B cell (primary cell): Measurements from ENCODE around the gene TJP3. TPM values are rescaled to one million over a fixed set of nuclear protein-coding genes. Genes with fewer than 3 reads are reported as not detected.

Source experiments
- ATAC-seq: fragments of 200-7000 bp; cut with Tn5 transposase; one replicate; pipeline ENCODE4 v1.10.0; 2021; ENCODE audit warnings: low read depth, mild to moderate bottlenecking, moderate number of reproducible peaks, moderate library complexity
- CTCF ChIA-PET: fragments of 350-600 bp; sonication (Branson Sonifier 250); formaldehyde crosslinking; loops from one replicate; lab custom pipeline; 2021; ENCODE audit warnings: antibody characterized with exemption, inconsistent platforms; lab: Charles Lee
- POLR2A ChIA-PET: fragments of 350-600 bp; sonication (Branson Sonifier 250); formaldehyde crosslinking; loops from one replicate; lab custom pipeline; 2021; ENCODE audit warnings: antibody characterized with exemption; lab: Charles Lee
- DNase-seq: peaks from one replicate; pipeline ENCODE4 v3.0.0; 2013
- H2AFZ ChIP-seq: 2 replicates; pipeline ENCODE4 v1.6.1; 2012; ENCODE audit warnings: mild to moderate bottlenecking, low read depth, low read length; ENCODE audit not compliant: insufficient read depth, poor library complexity, severe bottlenecking
- H3K27ac ChIP-seq, 2 donors: 1 replicate in 1 of 2; 2 replicates in 1 of 2; pipeline ENCODE4 v1.5.1; 2012 to 2013; ENCODE audit warnings: low read length in 2 of 2, mild to moderate bottlenecking in 2 of 2, moderate library complexity in 1 of 2
- H3K27me3 ChIP-seq, 4 experiments: fragments of 200-600 bp in 1 of 4; sonication (generic) in 1 of 4; replicated peaks in 1 of 4; 1 replicate in 2 of 4; 2 replicates in 2 of 4; pipeline versions ENCODE4 v1.6.1 to v1.7.0; 2013 to 2016; ENCODE audit warnings: low read length in 3 of 4, mild to moderate bottlenecking in 2 of 4, mixed read lengths in 1 of 4, moderate library complexity in 1 of 4; ENCODE audit not compliant: insufficient read depth in 4 of 4, control insufficient read depth in 3 of 4; ENCODE audit errors: control extremely low read depth in 1 of 4
- H3K36me3 ChIP-seq, 2 experiments: replicated peaks in 1 of 2; 1 replicate in 1 of 2; 2 replicates in 1 of 2; pipeline versions ENCODE4 v1.6.1 to v1.7.1; 2013; ENCODE audit warnings: low read length in 1 of 2; ENCODE audit not compliant: insufficient read depth in 2 of 2, control insufficient read depth in 1 of 2; ENCODE audit errors: control extremely low read depth in 1 of 2, extremely low read depth in 1 of 2
- H3K4me1 ChIP-seq, 2 donors: fragments of 200-600 bp in 1 of 2; sonication (generic) in 1 of 2; 1 replicate in 1 of 2; 2 replicates in 1 of 2; pipeline versions ENCODE4 v1.5.1 to v1.6.1; 2013 to 2017; ENCODE audit warnings: low read length in 2 of 2; ENCODE audit not compliant: control insufficient read depth in 2 of 2, insufficient read depth in 2 of 2
- H3K4me2 ChIP-seq: replicated peaks from 2 replicates; pipeline ENCODE3; 2012; ENCODE audit warnings: mild to moderate bottlenecking, low read depth, low read length; ENCODE audit not compliant: poor library complexity, severe bottlenecking
- H3K4me3 ChIP-seq, 5 experiments: fragments of 200-600 bp in 1 of 5; sonication (generic) in 1 of 5; 1 replicate in 3 of 5; 2 replicates in 2 of 5; pipeline versions ENCODE4 v1.5.1 to v1.7.0; 2011 to 2016; ENCODE audit warnings: low read length in 4 of 5, mild to moderate bottlenecking in 4 of 5, low read depth in 2 of 5, control low read depth in 1 of 5, moderate library complexity in 1 of 5; ENCODE audit not compliant: insufficient read depth in 1 of 5; ENCODE audit errors: control extremely low read depth in 1 of 5, extremely low read depth in 1 of 5
- H3K79me2 ChIP-seq: fragments of 200-600 bp; sonication (generic); one replicate; pipeline ENCODE4 v1.6.0; 2016; ENCODE audit warnings: low read length; ENCODE audit not compliant: control insufficient read depth, insufficient read depth
- H3K9ac ChIP-seq: fragments of 200-600 bp; sonication (generic); 2 replicates; pipeline ENCODE4 v1.6.1; 2017; ENCODE audit warnings: mild to moderate bottlenecking, low read length, moderate library complexity
- H3K9me3 ChIP-seq, 3 donors: one replicate each; pipeline versions ENCODE4 v1.6.1 to v1.7.1; 2013; ENCODE audit warnings: low read length in 2 of 3; ENCODE audit not compliant: control insufficient read depth in 2 of 3, insufficient read depth in 1 of 3; ENCODE audit errors: control extremely low read depth in 1 of 3
- H4K20me1 ChIP-seq: 2 replicates; pipeline ENCODE4 v1.6.0; 2012; ENCODE audit warnings: mild to moderate bottlenecking, low read length; ENCODE audit not compliant: insufficient read depth, control insufficient read depth, poor library complexity, severe bottlenecking
- H3K27ac Mint-ChIP-seq: one replicate; pipeline ENCODE4 v1.8.0; 2021; ENCODE audit warnings: mixed read lengths
- H3K27me3 Mint-ChIP-seq: one replicate; pipeline ENCODE4 v1.8.0; 2021; ENCODE audit warnings: mixed read lengths
- H3K4me1 Mint-ChIP-seq: one replicate; pipeline ENCODE4 v1.8.0; 2021; ENCODE audit warnings: mixed read lengths
- H3K4me3 Mint-ChIP-seq: one replicate; pipeline ENCODE4 v1.8.0; 2021; ENCODE audit warnings: mixed read lengths
- H3K9me3 Mint-ChIP-seq: one replicate; pipeline ENCODE4 v1.8.0; 2022; ENCODE audit warnings: mixed read lengths; ENCODE audit not compliant: insufficient read depth
- CTCF ChIP-seq: fragments of 200-600 bp; IDR thresholded peaks from one replicate; pipeline ENCODE4 v1.8.0; 2022; ENCODE audit warnings: antibody characterized with exemption, mild to moderate bottlenecking
- EZH2 ChIP-seq: IDR thresholded peaks from 2 replicates; pipeline ENCODE4 v1.6.1; 2012; ENCODE audit warnings: borderline replicate concordance, low read depth, mild to moderate bottlenecking, moderate library complexity, low read length; ENCODE audit not compliant: insufficient read depth, poor library complexity, severe bottlenecking
- WGBS: methylation state at CpG from one replicate; pipeline ENCODE4 v1.1.5; 2013; ENCODE audit warnings: missing lambda C conversion rate; ENCODE audit not compliant: insufficient coverage; 5-methylcytosine and 5-hydroxymethylcytosine counted together
- intact Hi-C: fragments of 100-400 bp; cut with micrococcal nuclease; formaldehyde crosslinking; loops from one replicate; pipeline ENCODE4 v1.10.0; 2022
- polyA plus RNA-seq: library from polyadenylated mRNA; depleted of rRNA; stranded (reverse); fragments of >200 nt; gene quantifications from 2 replicates; pipeline ENCODE4 v1.2.3, GENCODE V29; 2012
- total RNA-seq, 2 donors: library from RNA; stranded (reverse); fragments of 120-200 nt in 1 of 2; gene quantifications; 1 replicate in 1 of 2; 2 replicates in 1 of 2; pipeline versions ENCODE4 v1.2.3 to v1.2.4, GENCODE V29; 2013 to 2022

TJP3 gene
- total and polyA plus RNA-seq, 2 donors (not counting 1 experiment from before 2014, with no cell fraction given), result 2.1 to 2.9 TPM

- Mint-ChIP-seq H3K4me3 (peak within 1 kb of the TSS; percentile 79), H3K9me3 (peaks cover 8% of the 10 kb centered on the region), H3K4me1 (peaks cover 22% of the 10 kb centered on the region), H3K27me3 (no peaks in the 10 kb centered on the region), H3K27ac (no peak within 1 kb of the TSS)
- Histone ChIP-seq H4K20me1 (no peaks in the 10 kb centered on the region), H3K9ac (peak within 1 kb of the TSS; percentile 63), H3K4me1 (peaks cover 11 to 13% of the 10 kb centered on the region in 2 donors), H2AFZ (peak within 1 kb of the TSS; percentile 79), H3K4me2 (peak within 1 kb of the TSS; percentile 95), H3K27ac (no peak within 1 kb of the TSS), H3K4me3 (peak within 1 kb of the TSS in 4 of 5 experiments; percentile 33 to 65 (median 62)), H3K27me3 (peaks cover 0 to 4% (median 0%) of the 10 kb centered on the region in 4 experiments), H3K79me2 (no peaks in the 10 kb centered on the region), H3K9me3 (peaks cover 0 to 29% (median 21%) of the 10 kb centered on the region in 3 donors), H3K36me3 (no peaks in the 10 kb centered on the region)
- intact Hi-C loops, result no loop called here
- ATAC-seq, result peak; percentile 18
- WGBS, result under 1% methylated on average over 78 of the region's 101 CpGs
- TF ChIP-seq EZH2 (no peak), CTCF (no peak)
- peak; percentile 47 for DNase-seq
- ChIA-PET POLR2A (no interaction called here), CTCF (no interaction called here)
These were observed 78.0 kb downstream of the TJP3 start, which contains the start of gene MATK for GRCh38 chr19:3785938-3786824. MATK (minus strand) TSS chr19:3786381; CDS start chr19:3785135, 1,246 bp downstream.
